GM21786 (cell line): ENCODE measurements around the gene CRELD2.
"Not testable (repeated sequence)": the region's sequence is repeated elsewhere in the genome, so short reads cannot be mapped to it uniquely, and the experiment has no call there.

Experiments used
- ATAC-seq: cut with Tn5 transposase; IDR thresholded peaks from one replicate; pipeline ENCODE4 v1.9.1; 2021; ENCODE audit not compliant: unreplicated experiment

The CRELD2 gene

DNA sequence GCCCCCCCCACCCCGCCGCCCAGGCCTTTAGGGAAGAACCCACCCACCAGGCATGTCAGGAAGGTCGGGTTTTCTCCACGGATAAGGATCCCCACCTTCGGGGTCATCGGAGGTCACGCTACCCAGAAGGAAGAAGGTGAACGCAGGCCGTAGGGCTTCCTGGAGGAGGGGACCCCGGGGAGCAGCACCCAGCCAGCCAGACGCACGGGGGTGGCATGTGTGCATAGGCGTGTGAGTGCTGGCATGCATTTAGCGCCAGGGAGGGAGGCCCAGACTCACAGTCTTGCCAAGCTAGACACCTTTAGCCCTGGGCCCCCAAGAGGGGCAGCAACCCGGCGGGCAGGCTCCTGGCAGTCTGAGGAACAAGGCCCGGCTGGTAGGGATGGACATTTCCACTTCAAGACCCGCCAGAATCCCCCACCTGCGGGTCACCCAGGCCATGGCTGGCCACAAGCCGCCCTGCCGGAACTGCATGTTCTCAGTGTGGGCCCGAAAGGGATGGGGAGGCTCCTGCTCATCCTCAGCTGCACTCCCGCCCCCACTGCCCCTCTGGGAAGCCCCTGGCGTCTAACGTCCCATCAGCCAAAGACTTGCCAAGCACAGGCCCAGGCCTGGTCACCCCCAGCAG lies 25.5 kb downstream of the CRELD2 start:
- ATAC-seq = no peak

DNA sequence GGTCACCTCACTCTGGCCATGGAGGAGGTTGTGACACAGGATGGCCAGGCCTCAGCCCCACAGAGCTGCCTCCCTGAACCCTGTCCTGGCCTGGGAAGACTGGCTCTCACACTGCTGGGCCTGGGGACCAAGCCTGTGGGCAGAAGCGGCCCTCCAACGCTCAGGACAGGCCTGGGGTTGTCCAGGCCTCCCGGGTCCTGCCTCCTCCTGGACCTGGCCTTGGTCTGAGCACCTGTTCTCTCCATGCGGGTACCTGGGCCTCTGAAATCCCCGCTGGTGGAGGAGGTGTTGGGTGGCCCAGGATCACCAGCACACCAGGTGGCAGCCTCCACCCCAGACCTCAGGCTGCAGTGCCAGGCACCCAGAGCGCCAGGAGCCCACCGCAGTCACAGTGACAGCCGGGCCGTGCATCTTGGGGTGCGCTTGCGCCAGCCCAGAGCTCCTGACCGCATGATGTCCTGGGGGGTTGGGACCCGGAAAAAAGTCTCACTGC lies 26.0 kb downstream of the CRELD2 start:
- no peak for ATAC-seq

DNA sequence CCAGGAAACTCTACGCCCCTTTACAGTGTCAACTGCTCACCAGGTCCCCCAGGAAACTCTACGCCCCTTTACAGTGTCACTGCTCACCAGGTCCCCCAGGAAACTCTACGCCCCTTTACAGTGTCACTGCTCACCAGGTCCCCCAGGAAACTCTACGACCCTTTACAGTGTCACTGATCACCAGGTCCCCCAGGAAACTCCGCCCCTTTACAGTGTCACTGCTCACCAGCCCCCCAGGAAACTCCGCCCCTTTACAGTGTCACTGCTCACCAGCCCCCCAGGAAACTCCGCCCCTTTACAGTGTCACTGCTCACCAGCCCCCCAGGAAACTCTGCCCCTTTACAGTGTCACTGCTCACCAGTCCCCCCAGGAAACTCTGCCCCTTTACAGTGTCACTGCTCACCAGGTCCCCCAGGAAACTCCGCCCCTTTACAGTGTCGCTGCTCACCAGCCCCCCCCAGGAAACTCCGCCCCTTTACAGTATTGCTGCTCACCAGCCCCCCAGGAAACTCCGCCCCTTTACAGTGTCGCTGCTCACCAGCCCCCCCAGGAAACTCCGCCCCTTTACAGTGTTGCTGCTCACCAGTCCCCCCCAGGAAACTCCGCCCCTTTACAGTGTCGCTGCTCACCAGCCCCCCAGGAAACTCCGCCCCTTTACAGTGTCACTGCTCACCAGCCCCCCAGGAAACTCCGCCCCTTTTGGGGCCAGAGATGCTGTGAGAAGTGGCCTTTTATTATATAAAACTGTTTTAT lies 26.8 kb downstream of the CRELD2 start:
- ATAC-seq = not testable (repeated sequence)

DNA sequence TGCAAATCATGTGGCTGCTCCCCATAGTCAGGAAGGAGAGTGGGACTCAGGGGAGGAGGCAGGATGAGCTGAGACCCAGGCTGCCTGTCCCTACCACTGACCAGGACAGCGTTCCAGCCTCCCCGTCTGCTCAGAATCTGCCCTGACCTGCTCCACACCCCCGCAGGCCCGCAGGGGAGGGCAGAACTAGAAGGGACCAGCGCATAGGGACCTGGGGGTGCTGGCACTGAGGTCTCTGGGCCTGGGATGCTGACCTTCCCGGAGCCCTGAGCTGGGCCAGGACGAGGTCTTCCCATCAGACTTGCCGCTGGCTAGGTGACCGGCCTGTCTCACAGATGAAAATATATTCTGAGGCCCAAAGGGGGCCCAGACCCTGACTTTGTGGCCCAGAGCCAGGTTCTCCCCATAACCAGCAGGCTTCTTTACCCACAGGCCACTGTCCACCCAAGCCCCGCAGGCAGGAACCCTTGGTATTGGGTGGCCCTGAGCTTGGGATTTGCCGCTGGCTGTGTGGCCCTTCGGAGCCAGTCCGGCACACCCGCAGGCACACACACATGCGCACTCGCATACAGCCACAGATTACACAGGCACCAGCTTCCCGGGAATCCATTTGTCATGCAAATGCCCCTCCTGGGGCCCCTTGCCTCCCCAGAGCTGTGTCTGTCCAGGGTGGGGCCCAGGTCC lies 28.3 kb downstream of the CRELD2 start:
- ATAC-seq = no peak

DNA sequence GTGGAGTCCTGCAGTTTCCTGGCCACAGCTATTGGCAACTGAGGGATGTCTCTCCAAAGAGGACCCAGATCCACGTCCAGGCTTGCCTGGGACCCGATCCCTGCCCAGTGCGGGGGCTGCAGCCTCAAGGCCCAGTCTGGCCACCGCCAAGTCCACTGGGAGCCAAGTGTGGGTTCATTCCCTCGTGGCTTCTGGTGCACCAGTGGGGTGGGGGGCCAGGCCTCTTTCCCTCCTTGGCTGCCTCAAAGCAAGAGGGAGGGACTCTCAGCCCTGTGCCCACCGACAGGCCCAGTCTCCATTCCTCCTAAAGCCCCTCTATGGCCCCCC lies 28.8 kb downstream of the CRELD2 start:
- no peak for ATAC-seq

DNA sequence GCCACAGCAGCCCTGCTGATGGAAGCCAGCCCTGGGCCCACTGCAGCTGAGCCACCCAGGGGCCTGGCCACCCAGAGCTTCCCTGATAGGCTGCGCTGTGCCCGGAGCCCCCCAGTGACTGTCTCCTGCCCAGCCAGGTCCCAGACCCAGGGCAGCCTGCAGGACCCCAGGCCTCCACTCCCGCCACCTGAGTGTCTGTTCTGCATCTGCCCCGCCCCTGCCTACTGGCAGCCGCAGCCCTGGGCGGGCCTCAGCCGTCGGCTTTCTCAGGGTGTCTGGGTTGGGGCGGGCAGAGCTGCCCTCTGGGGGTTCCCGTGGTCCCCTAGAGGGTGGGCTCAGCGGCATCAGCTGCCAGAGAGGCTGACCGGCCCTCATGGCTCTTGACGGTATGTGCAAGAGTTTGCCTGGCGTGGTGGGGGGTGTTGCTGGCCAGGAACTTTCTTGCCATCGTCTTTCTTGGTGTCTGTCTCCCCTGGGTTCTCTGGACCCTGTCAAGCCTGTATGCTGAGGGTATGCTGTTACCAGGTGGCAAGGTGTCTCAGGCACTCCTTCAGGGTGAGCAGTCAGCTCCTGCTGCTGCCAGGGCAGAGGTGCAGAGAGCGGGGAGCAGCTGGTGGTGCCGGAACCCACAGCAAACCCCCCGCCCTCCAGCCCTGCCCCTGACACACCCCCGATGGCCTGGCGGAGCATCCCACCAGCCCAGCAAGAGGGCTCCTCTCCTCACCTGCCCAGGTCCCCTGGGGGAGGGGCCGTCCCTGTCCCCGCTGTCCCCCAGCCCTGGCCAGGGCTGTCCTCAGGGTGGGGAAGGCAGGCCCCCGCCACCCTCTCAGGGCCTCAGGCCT lies 29.9 kb downstream of the CRELD2 start:
- ATAC-seq = no peak

DNA sequence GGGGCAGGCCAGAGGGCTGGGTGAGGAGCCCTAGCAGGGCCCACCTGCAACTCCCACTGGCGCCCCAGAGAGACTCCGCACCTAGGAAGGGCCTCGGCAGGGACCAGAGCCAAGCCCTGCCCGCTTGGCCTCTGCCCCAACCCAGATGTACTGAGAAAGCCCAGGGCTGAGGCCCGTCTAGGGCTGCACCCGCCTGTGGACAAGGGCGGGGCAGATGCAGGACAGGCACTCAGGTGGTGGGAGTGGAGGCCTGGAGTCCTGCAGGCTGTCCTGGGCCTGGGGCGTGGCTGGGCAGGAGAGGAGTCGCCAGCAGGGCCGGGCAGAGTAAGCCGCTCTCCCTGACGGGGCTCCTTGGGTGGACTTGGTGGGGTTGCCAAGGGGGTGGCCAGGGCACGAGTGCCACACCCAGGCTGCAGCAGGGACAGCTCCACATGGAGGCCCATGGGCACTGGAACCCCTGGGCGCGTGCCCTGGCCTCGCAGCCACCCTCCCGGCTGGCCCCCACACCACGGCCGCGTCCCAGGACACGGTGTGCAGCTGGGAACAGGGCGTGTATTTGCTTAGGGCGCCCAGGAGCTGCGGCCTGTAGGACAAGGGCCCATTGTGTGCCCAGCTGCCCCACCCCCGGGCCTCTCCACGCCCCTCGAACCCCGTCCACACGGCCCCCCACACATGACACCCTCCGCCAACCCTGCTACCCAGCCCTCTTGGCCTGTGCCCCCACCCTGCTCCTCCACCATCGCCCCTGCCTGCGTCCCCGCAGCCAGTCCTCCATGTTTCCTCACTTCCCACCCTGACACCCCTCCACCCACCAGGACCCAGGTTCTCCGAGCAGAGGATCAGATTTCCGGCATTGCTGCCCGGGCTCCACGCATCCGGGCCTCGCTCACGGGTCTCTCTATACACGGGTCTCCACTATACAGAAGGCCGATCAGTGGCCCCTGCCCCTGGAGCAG lies 30.8 kb downstream of the CRELD2 start:
- ATAC-seq = no peak

DNA sequence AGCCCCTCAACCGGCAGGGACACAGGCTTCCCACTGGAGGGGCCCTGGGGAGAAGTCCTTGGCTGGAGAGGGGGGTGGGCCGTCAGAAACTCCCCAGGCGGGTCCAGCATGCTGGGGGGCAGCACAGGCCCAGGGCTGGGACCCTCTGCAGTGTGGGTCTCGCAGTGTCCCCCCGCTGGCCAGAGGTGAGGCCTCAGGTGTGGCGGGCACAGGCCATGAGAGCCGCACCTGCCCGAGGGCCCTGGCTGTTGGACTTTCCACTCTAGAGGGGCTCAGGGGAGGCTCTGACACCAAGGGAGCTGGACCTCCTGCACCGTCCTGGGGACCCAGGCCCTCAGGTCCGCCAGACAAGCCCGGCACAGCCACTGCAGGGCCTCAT lies 31.5 kb downstream of the CRELD2 start:
- ATAC-seq = no peak

DNA sequence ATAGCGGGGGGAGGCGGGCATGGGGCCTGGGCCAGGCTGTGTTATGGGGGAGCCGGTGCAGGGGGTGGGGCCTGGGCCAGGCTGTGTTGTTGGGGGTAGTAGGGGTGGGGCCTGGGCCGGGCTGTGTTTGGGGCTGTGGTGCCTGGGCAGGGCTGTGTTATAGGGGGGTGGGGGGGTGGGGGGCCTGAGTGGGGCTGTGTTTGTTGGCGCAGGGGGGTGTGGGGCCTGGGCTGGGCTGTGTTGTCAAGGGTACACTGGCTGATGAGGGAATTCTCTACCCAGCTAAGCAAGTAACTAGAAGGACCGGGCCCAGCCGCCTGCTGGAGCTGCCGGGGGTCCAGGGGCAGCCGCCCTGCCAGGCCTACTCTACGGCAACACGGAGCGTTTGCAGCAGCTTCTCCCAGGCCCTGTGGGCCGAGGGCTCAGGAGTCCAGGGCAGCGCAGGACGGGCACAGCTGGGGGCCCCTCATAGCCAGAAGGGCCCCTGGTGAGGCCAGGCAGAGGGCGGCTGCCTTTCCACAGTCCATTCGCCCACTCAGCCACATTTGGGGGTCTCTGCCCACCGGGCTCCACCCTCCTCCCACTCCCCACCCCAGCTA lies 32.1 kb downstream of the CRELD2 start:
- no peak for ATAC-seq

DNA sequence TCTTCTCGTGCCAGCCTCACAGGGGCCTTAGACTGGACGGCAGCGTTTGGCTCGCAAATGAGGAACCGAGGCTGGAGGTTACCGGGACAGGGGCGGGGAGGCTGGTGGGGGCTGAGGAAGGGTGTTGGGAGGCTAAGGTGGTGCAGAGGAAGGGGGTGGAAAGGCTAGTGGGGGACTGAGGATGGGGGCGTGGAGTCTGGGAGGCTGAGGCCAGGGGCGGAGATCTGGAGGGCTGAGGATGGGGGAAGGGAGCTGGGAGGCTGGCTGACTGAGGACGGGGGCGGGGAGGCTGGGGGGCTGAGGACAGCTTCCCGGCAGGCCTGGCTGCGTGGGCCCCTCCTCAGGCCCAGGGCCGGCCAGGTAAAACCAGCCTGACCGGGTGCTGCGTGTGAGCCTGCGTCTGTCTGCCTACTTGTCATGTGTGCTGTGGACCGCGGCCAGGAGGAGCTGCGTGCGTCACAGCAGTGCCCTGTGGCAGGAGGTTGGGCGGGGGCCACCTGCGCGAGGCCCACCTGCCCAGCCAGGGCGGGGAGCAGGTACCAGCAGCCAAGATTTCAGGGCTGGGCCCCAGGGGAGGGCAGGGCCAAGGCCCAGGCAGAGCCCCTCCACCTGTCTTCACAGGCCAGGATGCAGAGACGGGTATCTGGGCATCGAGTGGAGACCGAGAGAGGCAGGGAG lies 32.7 kb downstream of the CRELD2 start:
- no peak for ATAC-seq

DNA sequence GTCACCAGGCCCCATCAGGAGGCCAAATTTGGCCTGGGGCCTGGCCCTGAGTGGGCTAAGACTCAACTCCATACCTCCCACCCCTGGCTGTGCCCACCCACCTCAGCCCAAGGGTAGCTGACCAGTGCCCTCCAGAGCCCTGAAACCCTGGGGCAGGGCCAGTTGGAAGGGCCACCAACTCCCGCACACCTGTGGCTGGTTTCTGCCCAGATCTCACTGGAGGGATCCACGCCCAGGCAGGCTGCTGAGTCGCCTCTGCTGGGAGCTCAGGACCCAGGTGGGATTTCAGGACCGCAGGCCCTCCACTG lies 33.2 kb downstream of the CRELD2 start:
- ATAC-seq = no peak

DNA sequence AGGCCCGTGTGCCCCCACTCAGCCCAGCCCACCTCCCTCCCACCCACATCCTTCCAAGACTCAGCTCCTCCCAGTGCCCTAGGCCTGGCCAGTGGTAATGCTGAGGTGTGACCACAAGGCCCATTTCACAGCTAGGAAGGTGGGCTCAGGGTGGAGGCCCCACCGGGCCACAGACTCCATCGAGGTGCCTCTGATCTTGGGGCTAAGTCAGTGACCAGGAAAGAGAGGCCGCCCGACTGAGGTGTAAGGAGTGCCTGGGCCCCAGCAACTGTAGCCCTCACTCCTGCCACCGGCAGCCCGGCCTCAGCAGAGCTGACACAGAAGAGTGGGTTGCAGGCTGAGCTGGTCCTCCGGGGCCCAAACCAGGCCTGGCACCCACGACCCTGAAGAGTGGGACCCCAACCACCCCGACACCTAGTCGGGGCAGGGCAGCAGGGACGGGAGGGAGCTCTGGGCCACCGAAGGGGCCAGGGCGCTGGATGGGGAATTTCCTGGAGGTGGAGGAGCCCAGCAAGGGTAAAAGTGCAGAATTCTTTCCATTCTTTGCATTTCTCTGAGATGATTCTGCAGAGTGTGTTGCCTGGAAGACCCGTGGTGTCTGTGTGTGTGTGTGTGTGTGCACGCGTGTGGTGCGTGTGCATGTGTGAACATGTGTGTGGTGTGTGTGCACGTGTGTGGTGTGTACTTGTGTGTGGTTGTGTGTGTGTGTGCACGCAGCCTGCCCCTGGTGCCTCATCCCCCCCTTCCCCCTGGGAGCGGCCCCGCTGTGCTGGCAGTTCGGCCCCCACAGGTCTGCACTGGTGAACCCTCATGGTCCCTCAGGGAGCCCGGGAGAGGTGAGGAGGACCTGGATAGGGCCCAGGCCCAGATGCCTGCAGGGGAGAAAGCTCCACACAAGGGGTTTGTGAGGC lies 33.8 kb downstream of the CRELD2 start:
- ATAC-seq = no peak

DNA sequence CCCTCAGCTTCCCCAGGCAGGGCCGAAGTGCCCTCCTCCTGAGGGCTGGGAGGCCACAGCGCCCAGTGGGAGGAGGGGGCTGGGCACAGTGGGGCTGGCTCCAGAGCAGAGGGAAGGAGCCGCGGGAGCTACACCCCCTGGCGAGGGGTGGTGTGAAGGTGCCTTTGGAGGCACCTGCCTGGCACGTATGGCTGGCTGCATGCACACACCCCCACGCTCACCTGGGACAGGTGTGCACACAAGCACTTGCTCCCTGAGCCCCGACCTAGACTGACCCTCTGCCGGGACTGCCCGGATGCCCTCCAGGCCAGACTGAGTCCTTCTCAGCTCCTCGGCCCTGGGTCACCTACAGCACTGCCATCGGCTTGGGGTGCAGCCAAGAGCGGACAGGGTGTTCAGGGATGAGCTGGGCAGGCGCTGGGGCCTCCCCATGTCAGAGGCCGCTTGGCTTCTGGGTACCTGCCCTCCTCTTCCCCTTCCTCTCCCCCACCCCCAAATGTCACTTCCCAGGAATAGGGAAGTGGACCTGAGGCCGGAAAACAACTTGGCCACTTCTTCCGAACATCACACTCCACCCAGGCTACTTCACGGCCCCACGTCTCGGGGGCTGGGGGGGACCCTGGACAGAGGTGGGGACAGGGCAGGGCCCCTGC lies 34.7 kb downstream of the CRELD2 start:
- no peak for ATAC-seq

DNA sequence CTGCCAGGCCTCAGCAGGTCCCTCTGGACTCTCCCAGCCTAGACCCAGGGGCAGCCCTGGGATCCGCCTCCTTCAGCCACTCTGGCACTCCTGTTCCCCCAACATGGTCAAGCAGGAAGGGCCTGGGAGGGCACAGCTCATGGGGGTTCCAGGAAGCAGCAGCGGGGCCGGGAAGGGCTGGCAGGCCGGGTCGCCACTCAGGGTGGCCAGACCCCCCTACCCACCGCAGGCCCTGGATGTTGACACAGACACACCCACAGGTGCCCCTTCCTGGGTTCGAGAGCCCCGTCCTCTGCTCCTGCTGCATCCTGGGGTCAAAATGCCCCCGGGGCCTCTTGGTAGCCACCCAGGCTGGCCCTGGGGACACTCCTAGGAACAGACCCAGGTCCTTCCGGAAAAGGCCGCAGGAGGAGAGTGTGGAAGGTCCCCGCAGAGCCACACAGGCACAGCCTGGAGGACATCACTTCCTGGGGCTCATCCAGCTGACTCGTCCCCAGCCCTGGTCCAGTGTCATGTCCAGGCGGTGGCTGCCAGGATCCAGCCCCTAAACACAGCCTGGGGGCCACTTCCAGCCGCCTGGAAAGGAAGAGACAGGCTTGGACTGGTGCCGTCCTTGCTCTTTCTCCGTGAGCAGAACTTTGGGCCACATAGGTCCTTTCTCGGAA lies 35.4 kb downstream of the CRELD2 start:
- ATAC-seq = no peak

DNA sequence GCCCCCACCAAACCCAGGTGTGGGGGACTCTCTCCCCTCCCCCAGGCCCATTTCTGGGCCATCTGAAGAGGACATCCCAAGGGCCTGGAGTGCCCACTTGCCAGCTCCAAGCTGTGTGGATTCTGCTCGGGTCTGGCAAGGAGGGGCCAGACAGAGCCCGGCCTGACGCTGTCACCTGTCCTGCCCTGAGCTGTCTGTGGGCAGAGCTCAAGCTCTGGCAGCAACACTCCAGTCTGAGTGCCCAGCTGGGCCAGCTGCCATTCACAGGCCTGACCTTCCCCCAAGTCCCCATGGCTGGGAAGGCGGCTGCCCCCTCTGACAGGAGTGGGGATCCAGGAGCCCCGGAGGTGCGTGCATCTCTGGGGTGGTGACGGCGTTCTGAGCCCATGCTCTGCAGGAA lies 35.9 kb downstream of the CRELD2 start:
- ATAC-seq = no peak

DNA sequence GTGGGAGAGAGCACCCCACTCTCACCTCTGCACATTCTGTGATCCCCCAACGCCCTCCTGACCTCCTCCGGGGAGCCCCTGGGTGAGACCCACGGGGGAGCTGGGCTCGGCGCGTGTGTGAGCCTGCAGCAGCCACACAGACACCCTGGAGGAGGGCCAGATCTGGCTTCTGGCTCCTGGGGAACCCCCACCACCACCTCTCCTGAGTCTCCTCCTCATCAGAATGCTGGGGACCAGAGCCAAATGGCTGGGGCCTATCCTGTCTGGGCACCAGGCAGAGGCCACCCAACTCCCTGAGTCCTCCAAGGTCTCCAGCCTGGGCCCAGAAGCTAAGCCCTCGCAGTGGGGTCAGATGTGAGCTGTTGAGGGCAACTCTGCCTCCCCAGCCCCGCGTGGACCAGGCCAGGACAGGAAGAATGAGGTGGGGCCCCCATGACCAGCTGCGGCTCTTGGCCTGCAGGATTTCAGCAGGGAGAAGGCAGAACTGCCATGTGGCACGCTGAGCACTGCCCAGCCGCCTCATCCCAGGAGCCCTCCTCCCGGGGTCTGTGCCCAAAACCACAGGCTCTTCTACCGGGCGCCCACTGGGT lies 36.7 kb downstream of the CRELD2 start:
- no peak for ATAC-seq
